Measurements from ENCODE around the gene PAEP.

Gene PAEP

DNA sequence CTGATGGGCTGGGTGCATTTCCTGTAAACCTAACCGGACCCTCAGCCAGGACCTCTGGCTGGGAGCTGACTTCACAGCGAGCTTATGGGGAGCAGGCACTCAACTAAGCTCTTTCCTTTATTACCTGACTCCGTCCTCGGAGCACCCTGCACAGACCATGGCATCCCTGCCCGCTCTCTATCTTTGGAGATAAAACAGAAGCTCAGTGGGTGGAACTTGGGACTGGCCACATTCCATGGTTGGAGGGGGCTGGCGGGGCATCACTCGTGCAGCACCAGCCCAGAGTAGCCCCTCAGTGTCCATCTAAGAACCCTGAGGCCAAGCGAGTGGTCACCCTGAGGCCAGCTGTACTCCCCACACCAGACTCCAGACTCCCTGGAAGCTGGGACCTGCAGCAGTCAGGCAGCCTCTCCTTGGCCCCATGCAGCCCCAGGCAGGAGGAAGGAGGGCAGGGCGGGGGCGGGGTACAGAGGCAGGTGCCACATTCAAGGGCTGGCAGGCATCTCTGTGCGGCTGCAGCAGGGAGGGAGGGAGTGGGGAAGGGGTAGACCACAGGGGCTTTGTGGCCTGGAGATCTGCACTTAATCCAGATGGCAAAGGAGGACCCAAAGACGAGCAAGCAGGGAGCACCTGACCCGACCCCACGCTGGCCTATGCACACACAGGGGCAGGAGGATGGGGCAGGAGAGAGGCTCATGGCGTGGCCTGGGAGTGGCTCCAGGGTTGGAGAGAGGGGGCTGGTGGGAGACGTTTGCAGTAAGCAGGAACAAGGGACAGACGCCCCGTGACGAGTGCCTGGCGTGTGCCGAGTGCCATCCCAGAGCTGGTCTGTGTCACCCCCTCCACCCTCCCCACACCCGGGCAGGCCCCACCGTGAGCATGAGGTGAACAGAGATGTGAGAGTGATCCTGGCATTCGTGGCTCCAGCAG, 51.7 kb downstream of the PAEP start:
- Mint-ChIP-seq H3K36me3 (ENCODE audit: low read depth) (no peaks in the 10 kb centered on the region), H3K9me3 (peaks cover 2% of the 10 kb centered on the region), H3K27me3 (ENCODE audit: low read depth) (peaks cover 13% of the 10 kb centered on the region), H3K27ac (no peak overlapping the region), H3K4me3 (no peak overlapping the region), H3K4me1 (no peaks in the 10 kb centered on the region)
- TF ChIP-seq, protein P1, sequence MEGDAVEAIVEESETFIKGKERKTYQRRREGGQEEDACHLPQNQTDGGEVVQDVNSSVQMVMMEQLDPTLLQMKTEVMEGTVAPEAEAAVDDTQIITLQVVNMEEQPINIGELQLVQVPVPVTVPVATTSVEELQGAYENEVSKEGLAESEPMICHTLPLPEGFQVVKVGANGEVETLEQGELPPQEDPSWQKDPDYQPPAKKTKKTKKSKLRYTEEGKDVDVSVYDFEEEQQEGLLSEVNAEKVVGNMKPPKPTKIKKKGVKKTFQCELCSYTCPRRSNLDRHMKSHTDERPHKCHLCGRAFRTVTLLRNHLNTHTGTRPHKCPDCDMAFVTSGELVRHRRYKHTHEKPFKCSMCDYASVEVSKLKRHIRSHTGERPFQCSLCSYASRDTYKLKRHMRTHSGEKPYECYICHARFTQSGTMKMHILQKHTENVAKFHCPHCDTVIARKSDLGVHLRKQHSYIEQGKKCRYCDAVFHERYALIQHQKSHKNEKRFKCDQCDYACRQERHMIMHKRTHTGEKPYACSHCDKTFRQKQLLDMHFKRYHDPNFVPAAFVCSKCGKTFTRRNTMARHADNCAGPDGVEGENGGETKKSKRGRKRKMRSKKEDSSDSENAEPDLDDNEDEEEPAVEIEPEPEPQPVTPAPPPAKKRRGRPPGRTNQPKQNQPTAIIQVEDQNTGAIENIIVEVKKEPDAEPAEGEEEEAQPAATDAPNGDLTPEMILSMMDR (IDR thresholded peaks at IDR 0.05; ENCODE audit: unreplicated experiment in 3 of 3): no peak

GRCh38 chr9:135613946-135614805, 52.6 kb downstream of the PAEP start:
- peaks cover 2% of the 10 kb centered on the region for H3K9me3 Mint-ChIP-seq
- H3K27ac Mint-ChIP-seq: no peak overlapping the region
- peaks cover 18% of the 10 kb centered on the region for H3K27me3 Mint-ChIP-seq (ENCODE audit: low read depth)
- H3K36me3 Mint-ChIP-seq (ENCODE audit: low read depth): no peaks in the 10 kb centered on the region
- no peaks in the 10 kb centered on the region for H3K4me1 Mint-ChIP-seq
- no peak overlapping the region for H3K4me3 Mint-ChIP-seq
- TF ChIP-seq, protein P1 (IDR thresholded peaks at IDR 0.05; ENCODE audit: unreplicated experiment in 3 of 3): no peak

- peaks cover 17% of the 10 kb centered on the region for H3K27me3 Mint-ChIP-seq (ENCODE audit: low read depth)
- no peak overlapping the region for H3K27ac Mint-ChIP-seq
- no peak overlapping the region for H3K4me3 Mint-ChIP-seq
- no peaks in the 10 kb centered on the region for H3K36me3 Mint-ChIP-seq (ENCODE audit: low read depth)
- no peaks in the 10 kb centered on the region for H3K4me1 Mint-ChIP-seq
- H3K9me3 Mint-ChIP-seq: peaks cover 2% of the 10 kb centered on the region
- TF ChIP-seq, protein P1 (IDR thresholded peaks at IDR 0.05; ENCODE audit: unreplicated experiment in 3 of 3): no peak
Observed at GRCh38 chr9:135614821-135615665, 53.5 kb downstream of the PAEP start.

- H3K9me3 Mint-ChIP-seq: peaks cover 2% of the 10 kb centered on the region
- TF ChIP-seq, protein P1 (IDR thresholded peaks at IDR 0.05; ENCODE audit: unreplicated experiment in 3 of 3): no peak
- no peaks in the 10 kb centered on the region for H3K36me3 Mint-ChIP-seq (ENCODE audit: low read depth)
- no peak overlapping the region for H3K27ac Mint-ChIP-seq
- H3K27me3 Mint-ChIP-seq (ENCODE audit: low read depth): peaks cover 12% of the 10 kb centered on the region
- H3K4me1 Mint-ChIP-seq: no peaks in the 10 kb centered on the region
- H3K4me3 Mint-ChIP-seq: no peak overlapping the region
Observed at GRCh38 chr9:135615666-135616618, 54.4 kb downstream of the PAEP start.
